Mucosa of stomach (tissue), 1 donor: Measurements from ENCODE around the gene SMCO4.

Source experiments
- H3K27me3 ChIP-seq: one replicate; pipeline ENCODE4 v1.7.0; 2013; ENCODE audit warnings: mild to moderate bottlenecking, low read length; ENCODE audit not compliant: control insufficient read depth, insufficient read depth
- H3K36me3 ChIP-seq: one replicate; pipeline ENCODE4 v1.7.0; 2013; ENCODE audit warnings: low read length; ENCODE audit not compliant: control insufficient read depth, insufficient read depth
- H3K4me1 ChIP-seq: one replicate; pipeline ENCODE4 v1.7.0; 2013; ENCODE audit warnings: mild to moderate bottlenecking, low read length; ENCODE audit not compliant: control insufficient read depth, insufficient read depth
- H3K4me3 ChIP-seq: one replicate; pipeline ENCODE4 v1.7.0; 2013; ENCODE audit warnings: low read length
- H3K9ac ChIP-seq: one replicate; pipeline ENCODE4 v1.7.0; 2013; ENCODE audit warnings: mild to moderate bottlenecking, low read length, moderate library complexity
- H3K9me3 ChIP-seq: one replicate; pipeline ENCODE4 v1.7.0; 2013; ENCODE audit warnings: mild to moderate bottlenecking, low read length, moderate library complexity; ENCODE audit not compliant: control insufficient read depth
- donor health status: Pancreatic carcinoma.

SMCO4 gene

DNA sequence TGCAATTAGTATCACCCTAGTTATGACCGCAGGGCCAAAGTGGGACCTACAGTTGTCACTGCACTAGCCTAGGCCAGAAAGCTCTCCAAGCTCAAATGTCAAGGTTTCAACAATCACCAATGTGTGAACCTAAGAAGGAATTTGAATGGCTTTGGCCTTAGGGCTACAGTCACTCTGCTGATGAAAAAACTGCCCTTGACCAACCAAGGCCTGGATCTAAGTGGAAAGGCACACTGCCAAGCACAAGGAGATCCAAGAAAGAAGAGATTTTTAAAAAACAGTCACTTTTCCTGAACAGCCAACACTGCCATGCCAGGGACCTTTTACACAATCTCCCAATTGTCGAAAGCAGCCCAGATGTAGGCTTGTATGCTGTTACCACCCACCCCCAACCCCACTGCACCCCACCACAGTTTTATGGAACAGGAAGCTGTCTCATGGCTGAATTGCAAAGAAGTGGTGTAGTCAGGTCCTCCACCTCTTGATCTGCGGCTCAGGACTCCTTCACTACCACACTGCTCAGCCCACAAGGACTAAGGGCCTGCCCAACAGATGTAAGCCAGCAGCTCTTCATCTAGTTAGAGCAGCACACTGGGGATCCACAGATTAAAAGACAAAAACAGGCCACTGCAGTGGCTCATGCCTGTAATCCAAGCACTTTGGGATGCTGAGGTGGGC lies 32.9 kb downstream of the SMCO4 start:
- Histone ChIP-seq H3K36me3 (no peaks in the 10 kb centered on the region), H3K27me3 (no peaks in the 10 kb centered on the region), H3K9ac (no peak overlapping the region), H3K4me1 (no peaks in the 10 kb centered on the region), H3K4me3 (no peak overlapping the region), H3K9me3 (no peaks in the 10 kb centered on the region)

- Histone ChIP-seq H3K9ac (no peak overlapping the region), H3K4me1 (no peaks in the 10 kb centered on the region), H3K4me3 (no peak overlapping the region), H3K9me3 (no peaks in the 10 kb centered on the region), H3K27me3 (no peaks in the 10 kb centered on the region), H3K36me3 (no peaks in the 10 kb centered on the region)
Observed at GRCh38 chr11:93507517-93507916, 35.7 kb downstream of the SMCO4 start.

- H3K9ac ChIP-seq, result no peak overlapping the region
- no peaks in the 10 kb centered on the region for H3K36me3 ChIP-seq
- H3K9me3 ChIP-seq, result no peaks in the 10 kb centered on the region
- no peak overlapping the region for H3K4me3 ChIP-seq
- H3K27me3 ChIP-seq, result no peaks in the 10 kb centered on the region
- H3K4me1 ChIP-seq, result no peaks in the 10 kb centered on the region
Observed at GRCh38 chr11:93505703-93506102, 37.5 kb downstream of the SMCO4 start.

- Histone ChIP-seq H3K27me3 (no peaks in the 10 kb centered on the region), H3K36me3 (no peaks in the 10 kb centered on the region), H3K9ac (no peak overlapping the region), H3K4me3 (no peak overlapping the region), H3K4me1 (no peaks in the 10 kb centered on the region), H3K9me3 (no peaks in the 10 kb centered on the region)
Observed at GRCh38 chr11:93504110-93505095, 38.8 kb downstream of the SMCO4 start.

GRCh38 chr11:93501856-93502255 lies 41.3 kb downstream of the SMCO4 start:
- no peak overlapping the region for H3K9ac ChIP-seq
- H3K4me3 ChIP-seq, result no peak overlapping the region
- H3K36me3 ChIP-seq, result peaks cover 4% of the 10 kb centered on the region
- no peaks in the 10 kb centered on the region for H3K4me1 ChIP-seq
- H3K9me3 ChIP-seq, result no peaks in the 10 kb centered on the region
- no peaks in the 10 kb centered on the region for H3K27me3 ChIP-seq

- H3K27me3 ChIP-seq, result no peaks in the 10 kb centered on the region
- peaks cover 4% of the 10 kb centered on the region for H3K36me3 ChIP-seq
- H3K9ac ChIP-seq, result no peak overlapping the region
- H3K9me3 ChIP-seq, result no peaks in the 10 kb centered on the region
- H3K4me1 ChIP-seq, result no peaks in the 10 kb centered on the region
- no peak overlapping the region for H3K4me3 ChIP-seq
Observed at GRCh38 chr11:93500759-93501158, 42.4 kb downstream of the SMCO4 start.

DNA sequence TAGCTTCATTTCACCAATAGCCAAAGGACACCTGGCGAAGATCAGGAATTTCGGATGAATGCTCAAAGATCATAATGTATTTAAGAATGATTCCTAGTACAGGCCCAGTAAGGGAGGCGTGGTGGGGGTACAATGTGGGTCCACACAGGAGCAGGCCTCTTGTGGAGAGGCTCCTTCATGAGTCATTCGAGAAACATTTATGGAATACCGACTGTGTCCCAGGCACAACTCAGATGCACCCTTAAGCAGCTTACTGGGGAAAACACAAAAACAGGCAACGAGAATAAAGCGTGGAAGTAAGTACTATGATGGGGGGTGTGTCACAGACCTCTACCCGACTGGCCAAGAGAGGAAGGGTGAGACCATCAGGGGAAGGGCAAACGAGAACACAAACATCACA lies 44.5 kb downstream of the SMCO4 start:
- peaks cover 4% of the 10 kb centered on the region for H3K36me3 ChIP-seq
- H3K27me3 ChIP-seq, result no peaks in the 10 kb centered on the region
- H3K4me1 ChIP-seq, result peaks cover 1% of the 10 kb centered on the region
- no peaks in the 10 kb centered on the region for H3K9me3 ChIP-seq
- no peak overlapping the region for H3K4me3 ChIP-seq
- no peak overlapping the region for H3K9ac ChIP-seq

- Histone ChIP-seq H3K4me1 (peaks cover 6% of the 10 kb centered on the region), H3K4me3 (no peak overlapping the region), H3K36me3 (peaks cover 4% of the 10 kb centered on the region), H3K9me3 (no peaks in the 10 kb centered on the region), H3K9ac (no peak overlapping the region), H3K27me3 (no peaks in the 10 kb centered on the region)
Observed at GRCh38 chr11:93498161-93498560, 45.0 kb downstream of the SMCO4 start.

- no peaks in the 10 kb centered on the region for H3K27me3 ChIP-seq
- peaks cover 4% of the 10 kb centered on the region for H3K36me3 ChIP-seq
- no peak overlapping the region for H3K4me3 ChIP-seq
- no peaks in the 10 kb centered on the region for H3K9me3 ChIP-seq
- no peak overlapping the region for H3K9ac ChIP-seq
- H3K4me1 ChIP-seq, result peaks cover 12% of the 10 kb centered on the region
Observed at GRCh38 chr11:93497596-93497995, 45.6 kb downstream of the SMCO4 start.

DNA sequence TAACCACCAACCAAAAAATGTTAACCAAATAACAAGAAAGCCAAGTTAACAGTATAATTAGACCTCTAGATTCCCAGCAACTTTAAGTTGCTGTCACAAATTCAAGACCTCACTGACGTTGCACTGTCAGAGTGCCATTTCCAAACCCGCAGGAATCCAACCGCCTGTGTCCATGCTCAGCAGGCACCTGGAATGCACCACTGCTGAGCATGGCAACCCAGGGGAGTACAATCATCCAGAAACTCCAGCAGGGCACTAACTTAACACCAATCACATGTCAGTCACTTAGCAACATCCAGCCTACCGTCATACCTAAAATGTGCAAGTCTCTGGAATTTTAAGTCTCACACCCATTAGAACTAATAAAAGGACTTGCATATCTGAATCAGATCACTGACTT lies 48.8 kb downstream of the SMCO4 start:
- Histone ChIP-seq H3K4me1 (peaks cover 13% of the 10 kb centered on the region), H3K9me3 (no peaks in the 10 kb centered on the region), H3K9ac (no peak overlapping the region), H3K4me3 (no peak overlapping the region), H3K27me3 (no peaks in the 10 kb centered on the region), H3K36me3 (peaks cover 4% of the 10 kb centered on the region)

GRCh38 chr11:93493252-93493897 lies 49.8 kb downstream of the SMCO4 start:
- Histone ChIP-seq H3K27me3 (no peaks in the 10 kb centered on the region), H3K4me1 (peaks cover 13% of the 10 kb centered on the region)

More at GRCh38 chr11:93493252-93493897, 49.8 kb downstream of the SMCO4 start:
- no peaks in the 10 kb centered on the region for H3K36me3 ChIP-seq
- no peak overlapping the region for H3K4me3 ChIP-seq
- H3K9ac ChIP-seq, result no peak overlapping the region
- no peaks in the 10 kb centered on the region for H3K9me3 ChIP-seq
